GM19468 (cell line): ENCODE measurements around the gene CAPZA1.
A peak's percentile ranks its signal among the peaks of the same experiment; 100 is the strongest.
"Not testable (repeated sequence)": the region's sequence is repeated elsewhere in the genome, so short reads cannot be mapped to it uniquely, and the experiment has no call there.

Experiments
- ATAC-seq: cut with Tn5 transposase; IDR thresholded peaks from one replicate; pipeline ENCODE4 v1.9.1; 2021; ENCODE audit warnings: mild to moderate bottlenecking, moderate library complexity, moderate number of reproducible peaks; ENCODE audit not compliant: unreplicated experiment; ENCODE audit errors: extremely low read depth

CAPZA1 gene

DNA sequence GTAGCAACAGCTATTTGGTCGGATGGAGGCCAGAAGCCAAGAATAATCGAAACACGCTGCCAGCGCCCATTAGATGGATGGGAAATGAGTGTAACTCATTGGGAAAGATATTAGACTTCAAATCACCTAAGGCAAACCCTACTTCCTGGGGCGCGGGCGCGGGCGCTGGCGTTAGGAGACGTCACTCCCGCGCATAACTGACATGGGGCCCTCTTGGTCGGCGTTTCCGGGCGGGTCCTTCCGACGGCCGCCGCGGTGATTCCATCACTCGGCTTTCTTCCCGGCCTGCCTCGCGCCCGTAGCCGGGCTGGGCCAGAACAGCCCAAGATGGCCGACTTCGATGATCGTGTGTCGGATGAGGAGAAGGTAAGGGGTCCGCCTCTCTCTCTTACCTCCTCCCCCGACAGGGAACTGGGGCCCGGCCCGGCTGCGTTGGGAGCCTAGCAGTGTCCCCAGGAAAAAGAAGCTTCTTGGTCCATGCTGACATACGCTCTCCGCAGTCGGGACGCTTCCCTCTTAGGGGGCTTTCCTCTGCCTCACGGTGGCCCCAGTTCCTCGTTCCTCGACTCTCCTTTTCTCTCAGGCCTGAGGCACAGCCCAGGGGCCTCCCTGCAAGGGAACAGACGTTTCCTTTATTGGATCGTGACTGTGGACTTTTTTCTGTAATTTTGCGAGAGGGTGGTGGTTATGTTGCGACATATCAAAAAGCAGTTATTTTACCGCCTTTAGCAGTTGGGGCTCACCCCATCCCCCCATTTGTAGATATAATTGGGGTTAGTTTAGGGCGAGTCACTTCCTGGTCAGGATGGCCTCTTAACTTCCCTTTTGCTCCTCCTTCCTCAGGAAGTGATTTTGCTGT is at the start of gene CAPZA1:
CAPZA1 (plus strand) TSS at position 315 of the 859 bp plus-strand sequence; CDS start at position 328, 13 bp downstream.
- ATAC-seq = peak; percentile 57

DNA sequence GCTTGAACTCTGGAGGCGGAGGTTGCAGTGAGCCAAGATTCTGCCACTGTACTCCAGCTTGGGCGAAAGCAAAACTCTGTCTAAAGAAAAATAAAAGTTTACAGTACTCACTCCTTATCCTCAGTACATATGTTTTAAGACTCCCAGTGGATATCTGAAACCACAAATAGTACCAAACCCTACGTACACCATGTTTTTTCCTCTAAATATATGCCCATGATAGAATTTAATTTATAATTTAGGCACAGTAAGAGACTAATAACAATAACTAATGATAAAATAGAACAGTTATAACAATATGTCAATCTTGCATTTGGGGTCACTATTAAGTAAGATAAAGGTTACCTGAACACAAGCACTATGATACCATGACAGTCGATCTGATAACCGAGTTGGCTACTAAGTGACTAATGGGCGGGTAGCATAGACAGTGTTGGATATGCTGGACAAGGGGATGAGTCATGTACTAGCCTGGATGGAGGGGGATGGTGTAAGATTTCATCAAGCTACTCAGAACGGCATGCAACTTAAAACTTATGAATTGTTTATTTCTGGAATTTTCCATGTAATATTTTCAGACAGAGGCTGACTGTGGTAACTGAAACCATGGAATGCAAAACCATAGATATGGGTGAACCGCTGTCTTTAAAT is 44.4 kb upstream of the CAPZA1 start:
- no peak for ATAC-seq

DNA sequence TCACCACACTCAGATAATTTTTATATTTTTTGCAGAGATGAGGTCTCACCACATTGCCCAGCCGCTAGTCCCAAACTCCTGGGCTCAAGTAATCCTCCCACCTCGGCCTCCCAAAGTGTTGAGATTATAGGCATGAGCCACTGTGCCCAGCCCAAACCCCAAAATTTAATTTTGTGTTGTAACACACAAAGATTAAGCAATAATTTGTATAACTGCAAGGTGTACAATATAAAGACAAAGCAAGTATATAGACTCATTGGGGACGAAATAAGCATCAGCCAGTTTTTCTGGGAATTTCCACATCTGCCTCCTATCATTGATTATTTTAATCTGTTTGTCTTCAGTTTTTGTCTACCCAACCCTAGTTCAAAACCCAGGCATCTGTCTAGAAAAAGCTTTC is 43.4 kb upstream of the CAPZA1 start:
- no peak for ATAC-seq

DNA sequence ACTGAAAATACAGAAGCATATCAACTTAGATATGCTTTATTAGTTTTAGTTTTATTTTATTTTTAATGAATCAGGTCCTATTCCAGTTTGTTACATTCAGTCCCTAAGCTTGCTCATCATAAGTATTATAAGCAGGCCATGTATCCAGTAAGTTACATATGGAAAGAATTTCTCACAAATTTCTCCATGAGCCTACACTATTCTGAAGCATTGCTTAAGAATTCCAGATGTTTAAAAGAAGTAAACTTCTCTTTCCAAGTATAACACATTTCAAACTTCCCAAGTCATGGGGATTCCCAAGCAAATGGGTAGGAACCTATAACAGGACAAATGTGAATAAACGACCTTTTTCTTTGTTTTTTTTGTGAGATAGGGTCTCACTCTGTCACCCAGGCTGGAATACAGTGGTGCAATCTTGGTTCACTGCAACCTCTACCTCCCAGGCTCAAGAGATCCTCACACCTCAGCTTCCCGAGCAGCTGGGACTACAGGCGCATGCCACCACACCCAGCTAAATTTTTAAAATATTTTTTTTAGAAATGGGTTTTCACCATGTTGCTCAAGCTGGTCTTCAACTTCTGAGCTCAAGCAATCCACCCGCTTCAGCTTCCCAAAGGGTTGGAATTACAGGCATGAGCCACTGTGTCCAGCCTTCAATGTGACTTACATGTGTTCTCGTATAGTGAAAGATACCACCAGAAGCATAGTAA is 39.7 kb upstream of the CAPZA1 start:
- no peak for ATAC-seq

DNA sequence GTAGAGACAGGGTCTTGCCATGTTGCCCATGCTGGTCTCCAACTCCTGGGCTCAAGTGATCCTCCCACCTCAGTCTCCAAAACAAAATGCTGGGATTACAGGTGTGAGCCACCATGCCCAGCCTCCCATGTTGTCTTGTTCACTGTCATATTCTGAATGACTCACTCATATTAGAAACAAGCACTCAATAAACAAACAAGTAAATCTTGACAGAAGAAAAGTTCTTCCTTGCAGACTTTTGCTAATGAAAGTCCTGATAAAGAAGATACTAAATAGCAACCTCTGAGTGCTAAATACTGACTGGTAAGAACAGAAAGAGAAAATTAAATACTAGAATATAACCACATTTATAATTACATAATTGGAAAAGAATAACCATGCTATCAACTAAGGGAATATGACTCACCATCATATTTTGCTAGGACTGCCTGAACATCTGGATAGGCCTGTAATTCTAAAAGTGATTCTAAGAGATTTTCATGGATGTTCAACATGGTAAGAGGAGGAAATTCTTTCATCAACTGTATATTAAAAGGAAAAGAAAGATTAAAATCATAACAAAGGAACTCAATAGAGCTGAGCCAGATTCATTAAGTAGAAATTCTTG is 37.9 kb upstream of the CAPZA1 start:
- no peak for ATAC-seq

DNA sequence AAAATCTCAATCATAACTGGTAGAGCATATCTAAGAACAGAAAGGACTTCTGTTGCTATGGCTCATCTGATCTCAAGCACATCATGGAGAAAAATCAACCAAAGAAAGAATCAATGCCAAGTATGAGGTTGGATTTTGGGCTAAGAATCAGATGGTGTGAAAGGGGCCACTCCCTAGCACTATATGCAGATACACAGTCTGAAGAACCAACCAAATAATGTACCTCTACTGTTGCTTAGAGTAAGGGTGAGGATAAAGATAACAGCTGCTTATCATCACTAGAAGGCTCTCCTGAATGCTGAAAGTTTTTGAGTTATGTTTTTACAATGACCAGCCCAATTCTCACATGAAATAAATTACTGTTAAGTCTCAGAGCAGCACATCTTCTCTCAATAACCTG is 36.3 kb upstream of the CAPZA1 start:
- ATAC-seq = no peak

DNA sequence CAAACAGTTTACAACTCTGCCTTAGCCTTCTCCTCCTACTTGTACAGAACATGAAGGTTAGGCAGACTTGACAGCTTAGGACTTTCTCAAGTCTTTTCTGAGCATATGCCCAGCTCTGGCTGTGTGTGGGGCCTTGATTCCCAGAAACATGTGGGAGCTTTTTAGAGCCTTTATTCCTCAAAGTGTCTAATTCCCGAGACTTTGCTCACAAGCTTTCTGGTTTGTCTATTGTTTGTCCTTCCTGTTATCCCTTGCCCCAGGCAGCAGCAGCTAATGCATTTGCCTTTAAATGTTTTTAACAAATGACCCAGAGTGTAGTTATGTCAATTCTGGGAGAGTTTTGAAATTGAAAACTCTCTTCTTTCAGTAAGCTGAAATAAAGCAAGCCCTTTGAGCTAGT is 29.9 kb upstream of the CAPZA1 start:
- no peak for ATAC-seq

DNA sequence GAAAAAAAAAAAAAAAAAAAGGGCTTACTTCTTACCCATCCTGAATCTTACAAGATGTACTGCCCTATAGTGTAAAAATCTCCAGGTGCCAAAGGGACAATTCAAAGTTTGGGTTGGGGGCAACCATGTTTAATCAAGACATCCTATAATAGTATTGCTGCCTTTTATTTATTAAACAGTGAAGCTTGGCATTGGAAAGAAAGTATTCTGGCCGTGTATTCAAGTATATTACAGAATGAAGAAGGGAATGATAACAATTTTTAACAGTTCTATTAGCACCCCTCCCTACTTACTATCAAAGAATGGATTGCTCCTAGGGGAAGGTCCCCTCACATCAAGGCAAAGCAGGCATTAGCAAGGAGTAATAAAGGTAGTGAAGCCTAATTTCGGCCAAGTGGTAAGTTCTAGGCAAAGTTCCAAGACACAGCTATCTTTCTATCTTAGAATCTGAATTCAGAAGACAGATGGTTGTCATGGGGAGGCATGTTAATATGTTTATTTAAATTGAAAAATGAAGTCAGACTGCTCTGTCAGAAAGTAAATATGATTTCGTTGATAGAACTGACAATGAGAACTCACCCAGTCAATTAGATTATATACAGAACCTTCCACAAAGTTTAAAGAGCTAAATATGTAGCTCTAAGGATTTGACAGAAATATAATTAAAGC is 25.3 kb upstream of the CAPZA1 start:
- no peak for ATAC-seq

DNA sequence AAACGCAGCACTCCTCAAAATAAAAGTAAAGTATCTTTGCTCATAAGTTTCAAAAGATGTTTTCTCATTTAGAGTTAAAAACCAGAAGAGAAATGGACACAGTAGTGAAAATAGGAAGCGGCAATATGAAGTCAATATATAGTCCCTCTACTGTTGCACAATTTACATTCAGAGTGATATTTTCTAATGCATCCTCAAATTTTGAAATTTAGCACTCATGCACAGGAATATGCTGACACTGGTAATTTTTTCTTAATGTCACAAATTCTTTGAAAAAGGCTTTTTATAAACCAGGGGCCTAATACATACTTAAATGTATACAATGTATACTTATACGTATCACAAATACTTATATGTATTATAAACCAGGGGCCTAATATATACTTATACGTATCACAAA is 20.2 kb upstream of the CAPZA1 start:
- no peak for ATAC-seq

DNA sequence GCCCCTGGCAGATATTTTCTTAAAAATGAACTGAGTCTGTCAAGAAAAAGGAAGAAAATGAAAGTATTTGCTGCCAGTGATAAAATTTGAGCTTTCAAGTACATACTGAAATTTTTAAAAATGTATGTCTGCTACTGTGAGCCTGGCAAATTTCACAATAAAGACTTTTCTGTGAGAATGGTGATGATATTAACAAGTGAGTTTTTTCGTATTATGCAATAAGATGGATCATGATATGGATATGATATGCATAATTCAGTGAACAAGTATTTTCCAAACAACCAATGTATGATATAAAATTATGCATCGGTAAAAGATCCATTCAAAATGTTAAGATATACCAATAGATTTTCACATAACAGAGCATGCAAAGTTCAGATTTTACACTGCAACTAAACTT is 16.6 kb upstream of the CAPZA1 start:
- ATAC-seq = no peak

DNA sequence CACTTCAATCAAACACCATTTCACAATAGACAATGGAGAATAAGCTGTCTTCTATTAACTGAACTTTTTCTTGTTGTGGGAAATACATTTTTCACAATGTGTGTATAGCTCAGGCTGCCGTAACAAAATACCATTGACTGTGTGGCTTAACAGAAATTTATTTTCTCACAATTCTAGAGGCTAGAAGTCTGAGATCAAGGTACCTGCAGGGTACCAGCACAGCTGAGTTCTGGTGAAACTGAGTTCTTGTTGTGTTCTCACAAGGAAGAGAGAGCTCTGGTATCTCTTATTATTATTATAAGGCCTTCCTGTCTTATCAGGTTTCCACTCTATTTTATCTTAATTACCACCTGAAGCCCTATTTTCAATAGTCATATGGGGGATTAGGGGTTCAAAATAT is 16.1 kb upstream of the CAPZA1 start:
- ATAC-seq = no peak

DNA sequence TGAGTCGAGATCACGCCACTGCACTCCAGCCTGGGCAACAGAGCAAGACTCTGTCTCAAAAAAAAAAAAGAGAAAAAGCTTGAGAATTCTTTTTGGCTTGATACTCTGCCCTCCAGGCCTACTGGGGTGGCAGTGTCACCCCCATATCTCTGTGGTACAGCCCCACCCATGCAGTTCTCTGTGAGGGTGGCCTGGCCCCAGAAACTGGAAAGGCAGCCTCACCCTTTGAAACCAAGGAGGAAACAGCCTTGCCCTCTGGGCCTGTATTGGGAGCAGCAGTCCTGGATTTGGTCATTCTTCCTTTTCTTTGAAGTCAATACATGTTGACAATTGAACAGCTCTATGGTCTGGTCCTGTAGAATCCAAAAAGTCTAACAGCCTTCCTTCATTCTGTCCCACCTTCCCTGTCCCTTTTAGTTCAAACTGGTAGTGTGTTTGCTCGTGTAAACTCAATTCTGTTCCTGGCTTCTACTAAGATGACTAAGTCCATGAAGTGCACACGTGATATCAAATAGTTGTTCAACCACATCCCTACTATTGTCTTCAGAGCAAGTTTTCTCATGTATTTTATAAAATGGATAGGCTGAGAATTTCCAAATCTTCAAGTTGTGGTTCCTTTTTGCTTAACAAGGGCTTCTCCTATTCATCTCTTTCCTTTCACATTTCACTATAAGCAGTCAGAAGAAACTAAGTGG is 13.9 kb upstream of the CAPZA1 start:
- ATAC-seq = no peak

DNA sequence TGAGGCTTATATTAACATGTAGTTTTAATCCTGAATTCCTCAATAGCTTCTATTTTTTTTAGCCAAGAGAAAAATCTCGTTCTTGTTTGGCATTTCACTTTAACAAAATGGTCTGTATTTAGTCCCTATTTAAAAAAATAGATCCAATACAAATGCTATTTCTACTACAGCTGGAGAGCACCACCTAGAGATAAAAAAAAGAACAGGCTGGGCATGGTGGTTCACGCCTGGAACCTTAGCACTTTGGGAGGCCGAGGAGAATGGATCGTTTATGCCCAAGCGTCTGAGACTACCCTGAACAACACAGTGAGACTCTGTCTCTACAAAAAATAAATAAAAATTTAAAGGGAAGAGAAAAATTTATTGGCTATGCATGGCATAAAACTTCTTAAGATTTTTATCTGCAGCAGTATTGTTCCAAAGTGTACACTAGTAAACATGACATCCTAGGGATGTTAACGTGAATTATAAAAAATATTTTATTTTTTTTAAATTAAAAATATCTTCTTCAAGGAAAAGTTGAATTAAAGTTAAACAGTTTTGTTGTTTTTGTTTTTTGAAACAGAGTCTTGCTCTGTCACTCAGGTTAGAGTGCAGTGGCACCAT is 5.1 kb upstream of the CAPZA1 start:
- no peak for ATAC-seq

DNA sequence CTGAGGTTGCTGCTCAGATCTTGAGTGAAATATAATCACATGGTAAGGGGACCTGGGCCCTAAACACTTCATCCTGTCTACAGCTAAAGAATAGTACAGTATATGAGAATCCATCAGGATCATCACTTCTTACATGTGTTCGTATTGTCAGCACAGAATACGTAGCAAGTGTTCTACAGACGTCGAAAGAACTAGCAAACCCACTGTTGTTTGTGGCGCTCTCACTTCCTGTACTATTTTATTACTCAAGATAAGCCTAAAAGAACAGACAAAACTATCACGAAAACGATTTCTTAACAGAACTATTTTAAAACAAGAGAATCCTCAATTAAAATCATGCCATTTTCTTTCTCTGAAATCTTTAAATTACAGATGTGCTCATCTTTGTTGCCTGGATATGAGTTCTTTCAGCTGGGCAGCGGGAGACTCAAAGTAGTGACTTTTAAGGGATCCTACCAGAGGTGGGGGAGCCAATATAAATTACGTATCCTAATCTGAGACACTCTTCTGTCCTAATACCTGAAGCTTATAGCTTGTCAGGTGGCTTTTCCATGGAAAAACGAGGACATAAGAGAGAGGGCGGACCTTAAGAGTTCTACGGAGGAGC is 1.4 kb upstream of the CAPZA1 start:
- no peak for ATAC-seq

DNA sequence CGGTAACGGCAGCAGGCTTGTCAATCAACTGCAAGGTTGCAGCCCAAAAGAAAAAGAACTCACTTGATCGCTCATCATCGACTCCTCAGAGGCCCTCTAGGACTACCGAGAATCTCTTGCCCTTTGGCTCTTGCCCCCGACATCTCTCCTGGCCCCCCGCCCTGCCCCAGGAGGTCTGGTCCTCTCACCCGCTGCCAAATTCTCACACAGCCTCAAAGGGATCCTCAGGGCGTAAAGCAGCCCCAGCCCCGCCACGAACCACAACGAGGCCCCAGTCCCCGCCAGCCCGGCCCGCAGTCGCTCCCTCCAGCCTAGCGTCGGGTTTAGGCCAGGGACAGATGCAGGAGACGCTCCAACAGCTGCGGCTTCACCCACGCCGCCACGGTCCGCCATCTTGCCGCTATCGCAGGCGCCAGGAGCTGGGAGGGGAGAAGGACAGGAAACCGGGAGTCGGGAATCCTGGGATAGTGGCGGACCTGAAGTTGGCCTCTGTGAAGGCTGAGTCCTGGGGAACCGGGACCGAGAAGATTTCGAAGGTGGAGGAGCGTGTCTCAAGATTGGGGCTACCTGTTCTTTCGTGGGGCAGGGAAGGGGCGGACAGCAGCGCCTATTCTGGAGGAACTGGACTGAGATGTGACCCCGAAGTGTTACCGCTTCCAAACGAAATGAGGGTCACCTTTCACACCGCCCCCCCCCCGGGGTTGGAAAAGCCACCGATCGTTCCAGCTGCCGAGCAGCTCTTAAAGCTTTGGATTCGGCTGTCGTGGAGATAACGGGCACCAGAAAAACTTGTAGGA is 713 bp upstream of the CAPZA1 start, which contains the start of gene ST7L:
ST7L (minus strand) TSS at position 421 of the 797 bp plus-strand sequence; CDS start at position 393, 28 bp downstream.
- no peak for ATAC-seq

DNA sequence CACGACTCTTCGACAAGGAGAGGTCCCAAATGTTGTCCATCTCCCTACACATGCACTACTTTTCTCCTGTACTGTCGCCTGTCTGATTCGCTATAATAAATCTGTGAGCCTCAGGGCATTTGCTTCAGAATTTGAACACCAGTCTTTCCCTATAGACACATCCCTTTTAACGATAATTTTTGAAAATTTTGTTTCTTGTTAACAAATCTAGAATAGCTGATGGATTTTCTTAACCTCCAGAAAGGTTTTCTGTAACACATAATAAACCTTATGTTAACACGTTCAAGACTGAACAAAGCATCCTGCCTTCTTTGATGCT is 704 bp downstream of the CAPZA1 start:
- ATAC-seq = no peak

DNA sequence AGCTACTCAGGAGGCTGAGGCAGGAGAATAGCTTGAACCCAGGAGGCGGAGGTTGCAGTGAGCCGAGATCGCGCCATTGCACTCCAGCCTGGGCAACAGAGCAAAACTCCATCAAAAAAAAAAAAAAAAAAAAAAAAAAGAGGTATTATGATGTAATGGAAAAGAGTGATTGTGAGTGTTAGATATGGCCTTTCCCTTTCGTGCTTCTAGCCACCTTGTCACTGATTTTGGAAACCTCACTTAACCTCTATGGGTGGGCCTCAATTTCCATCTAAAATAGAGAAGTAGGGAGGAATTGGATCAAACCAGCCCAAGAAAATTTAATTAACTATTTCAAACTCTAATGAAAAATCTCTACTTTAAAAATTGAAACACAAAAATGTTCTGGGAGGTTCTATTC is 4.9 kb downstream of the CAPZA1 start:
- not testable (repeated sequence) for ATAC-seq

DNA sequence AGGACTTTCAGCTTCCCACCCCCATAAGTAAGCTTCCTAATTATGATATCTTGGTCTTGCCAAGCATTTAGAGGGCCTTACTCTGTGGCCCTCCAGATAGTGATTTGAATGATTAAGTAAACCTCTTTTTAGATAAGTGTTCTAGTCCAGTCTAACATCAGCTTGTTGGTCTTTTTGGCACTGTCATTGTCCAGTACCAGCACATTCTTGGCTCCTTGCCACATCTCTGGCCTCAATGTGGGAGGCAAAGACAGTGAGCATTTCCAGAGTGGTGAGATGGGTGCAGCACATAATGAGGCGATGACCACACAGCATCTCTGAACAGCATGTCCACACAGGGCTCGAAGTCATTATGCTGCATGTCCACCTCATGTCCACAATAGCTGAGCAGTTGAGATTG is 6.1 kb downstream of the CAPZA1 start:
- no peak for ATAC-seq
